Trophoblast cell (in vitro differentiated cells and primary cell): ENCODE measurements around the gene CXorf38.
"Not testable (repeated sequence)": the region's sequence is repeated elsewhere in the genome, so short reads cannot be mapped to it uniquely, and the experiment has no call there.

Source experiments
- DNase-seq, 2 donors: peaks; one replicate each; pipeline ENCODE4 v3.0.0-alpha.2; 2016
- H2AFZ ChIP-seq: 2 replicates; pipeline ENCODE4 v1.6.1; 2013; ENCODE audit warnings: low read length, moderate library complexity, mild to moderate bottlenecking; ENCODE audit not compliant: insufficient read depth, poor library complexity
- H2AK5ac ChIP-seq: 2 replicates; pipeline ENCODE4 v1.6.1; 2013; ENCODE audit warnings: mild to moderate bottlenecking, low read length
- H2BK120ac ChIP-seq: 2 replicates; pipeline ENCODE4 v1.6.1; 2013; ENCODE audit warnings: low read length, mild to moderate bottlenecking, moderate library complexity; ENCODE audit not compliant: insufficient read depth, poor library complexity
- H2BK12ac ChIP-seq: 2 replicates; pipeline ENCODE4 v1.6.1; 2013; ENCODE audit warnings: mild to moderate bottlenecking, low read length, moderate library complexity
- H2BK5ac ChIP-seq: 2 replicates; pipeline ENCODE4 v1.6.1; 2013; ENCODE audit warnings: low read length, low read depth, moderate library complexity, mild to moderate bottlenecking; ENCODE audit not compliant: poor library complexity
- H3K14ac ChIP-seq: 2 replicates; pipeline ENCODE4 v1.6.1; 2013; ENCODE audit warnings: mild to moderate bottlenecking, low read length
- H3K18ac ChIP-seq: 2 replicates; pipeline ENCODE4 v1.6.1; 2013; ENCODE audit warnings: mild to moderate bottlenecking, low read length
- H3K23ac ChIP-seq: 2 replicates; pipeline ENCODE4 v1.6.1; 2013; ENCODE audit warnings: low read length
- H3K27ac ChIP-seq: 2 replicates; pipeline ENCODE4 v1.5.1; 2013; ENCODE audit warnings: low read depth, mild to moderate bottlenecking, inconsistent platforms, low read length, moderate library complexity
- H3K27me3 ChIP-seq: 2 replicates; pipeline ENCODE4 v1.6.1; 2013; ENCODE audit warnings: inconsistent platforms, mild to moderate bottlenecking, low read length, moderate library complexity; ENCODE audit not compliant: insufficient read depth
- H3K36me3 ChIP-seq, 2 experiments: 1 replicate in 1 of 2; 2 replicates in 1 of 2; pipeline ENCODE4 v1.6.1; 2013; ENCODE audit warnings: low read length in 2 of 2, mild to moderate bottlenecking in 2 of 2, moderate library complexity in 1 of 2; ENCODE audit not compliant: insufficient read depth in 2 of 2, control insufficient read depth in 1 of 2
- H3K4ac ChIP-seq: 2 replicates; pipeline ENCODE4 v1.6.1; 2013; ENCODE audit warnings: low read depth, mild to moderate bottlenecking, low read length, moderate library complexity
- H3K4me1 ChIP-seq, 2 experiments: 1 replicate in 1 of 2; 2 replicates in 1 of 2; pipeline ENCODE4 v1.6.1; 2013; ENCODE audit warnings: low read length in 2 of 2, mild to moderate bottlenecking in 2 of 2, moderate library complexity in 1 of 2; ENCODE audit not compliant: insufficient read depth in 2 of 2, control insufficient read depth in 1 of 2
- H3K4me2 ChIP-seq: 2 replicates; pipeline ENCODE4 v1.6.1; 2013; ENCODE audit warnings: inconsistent platforms, mild to moderate bottlenecking, low read length, moderate library complexity
- H3K4me3 ChIP-seq: 2 replicates; pipeline ENCODE4 v1.5.1; 2013; ENCODE audit warnings: mild to moderate bottlenecking, low read depth, low read length, inconsistent platforms
- H3K79me1 ChIP-seq: one replicate; pipeline ENCODE4 v1.6.1; 2013; ENCODE audit warnings: low read length
- H3K79me2 ChIP-seq: 2 replicates; pipeline ENCODE4 v1.6.1; 2013; ENCODE audit warnings: low read length, mild to moderate bottlenecking; ENCODE audit not compliant: control insufficient read depth, insufficient read depth, poor library complexity
- H3K9ac ChIP-seq: 2 replicates; pipeline ENCODE4 v1.6.1; 2013; ENCODE audit warnings: mild to moderate bottlenecking, low read length
- H3K9me3 ChIP-seq: 2 replicates; pipeline ENCODE4 v1.6.1; 2013; ENCODE audit warnings: low read depth, mild to moderate bottlenecking, control low read depth, inconsistent platforms, low read length; ENCODE audit not compliant: insufficient read depth
- H4K12ac ChIP-seq: 2 replicates; pipeline ENCODE4 v1.6.1; 2013; ENCODE audit warnings: low read depth, mild to moderate bottlenecking, low read length, moderate library complexity
- H4K8ac ChIP-seq: 2 replicates; pipeline ENCODE4 v1.6.1; 2013; ENCODE audit warnings: low read depth, mild to moderate bottlenecking, low read length, moderate library complexity
- H4K91ac ChIP-seq: one replicate; pipeline ENCODE4 v1.6.1; 2013; ENCODE audit warnings: low read depth, mild to moderate bottlenecking, low read length, moderate library complexity
- WGBS: extraction: QIAGEN DNeasy Blood & Tissue Kit; methylation state at CpG from one replicate; pipeline ENCODE4 v1.1.7; 2013; ENCODE audit warnings: missing lambda C conversion rate; ENCODE audit not compliant: insufficient read length, insufficient coverage; ENCODE audit errors: extremely low coverage; 5-methylcytosine and 5-hydroxymethylcytosine counted together

CXorf38 gene

GRCh38 chrX:40607381-40607780 lies 40.0 kb downstream of the CXorf38 start:
- Histone ChIP-seq H3K27me3 (no peaks in the 10 kb centered on the region), H3K9ac (no peak overlapping the region), H3K4me2 (no peak overlapping the region), H3K18ac (no peak overlapping the region), H3K4me3 (no peak overlapping the region), H3K36me3 (peaks cover 2% of the 10 kb centered on the region in 2 experiments), H4K91ac (no peak overlapping the region), H2AK5ac (no peak overlapping the region), H2AFZ (no peak overlapping the region), H2BK12ac (no peak overlapping the region), H2BK5ac (no peak overlapping the region), H3K27ac (no peak overlapping the region), H3K79me2 (no peaks in the 10 kb centered on the region), H3K4me1 (no peaks in the 10 kb centered on the region), H4K12ac (no peak overlapping the region), H3K79me1 (no peaks in the 10 kb centered on the region), H4K8ac (no peak overlapping the region), H3K9me3 (no peaks in the 10 kb centered on the region), H3K14ac (no peak overlapping the region), H3K23ac (no peak overlapping the region), H2BK120ac (no peak overlapping the region), H3K4ac (no peak overlapping the region)
- no CpG with 5 or more reads among the region's 3 CpGs for WGBS
- no peak for DNase-seq

GRCh38 chrX:40603446-40603845 lies 43.9 kb downstream of the CXorf38 start:
- H3K36me3 ChIP-seq: peaks cover 2 to 8% of the 10 kb centered on the region in 2 experiments
- no peak for DNase-seq
- no peak overlapping the region for H3K4ac ChIP-seq
- H3K18ac ChIP-seq: no peak overlapping the region
- no peak overlapping the region for H2BK5ac ChIP-seq
- no peak overlapping the region for H4K91ac ChIP-seq
- H3K4me2 ChIP-seq: no peak overlapping the region
- H3K79me2 ChIP-seq: no peaks in the 10 kb centered on the region
- no peak overlapping the region for H2AFZ ChIP-seq
- H3K23ac ChIP-seq: no peak overlapping the region
- H3K4me3 ChIP-seq: no peak overlapping the region
- no peaks in the 10 kb centered on the region for H3K79me1 ChIP-seq
- no peak overlapping the region for H3K14ac ChIP-seq
- no peak overlapping the region for H2AK5ac ChIP-seq
- no peak overlapping the region for H2BK12ac ChIP-seq
- H3K9me3 ChIP-seq: no peaks in the 10 kb centered on the region
- no peak overlapping the region for H4K8ac ChIP-seq
- H3K27me3 ChIP-seq: no peaks in the 10 kb centered on the region
- no CpG with 5 or more reads among the region's 6 CpGs for WGBS
- H4K12ac ChIP-seq: no peak overlapping the region
- no peak overlapping the region for H3K27ac ChIP-seq
- no peaks in the 10 kb centered on the region for H3K4me1 ChIP-seq
- no peak overlapping the region for H2BK120ac ChIP-seq
- H3K9ac ChIP-seq: no peak overlapping the region

- H4K8ac ChIP-seq, H3K23ac ChIP-seq, H2AFZ ChIP-seq, H3K9me3 ChIP-seq, H3K18ac ChIP-seq, H2BK120ac ChIP-seq, H2BK12ac ChIP-seq, H3K4me1 ChIP-seq, H4K12ac ChIP-seq, H3K79me2 ChIP-seq, H3K9ac ChIP-seq, H3K14ac ChIP-seq, H2BK5ac ChIP-seq, DNase-seq, H4K91ac ChIP-seq, H3K4me3 ChIP-seq, H3K27ac ChIP-seq, H2AK5ac ChIP-seq, H3K79me1 ChIP-seq, H3K36me3 ChIP-seq, H3K4ac ChIP-seq, H3K4me2 ChIP-seq, H3K27me3 ChIP-seq: not testable (repeated sequence)
- no CpG with 5 or more reads among the region's 6 CpGs for WGBS
Measured at GRCh38 chrX:40589616-40590321, 57.6 kb downstream of the CXorf38 start.

- not testable (repeated sequence) for H3K4ac ChIP-seq, H2BK5ac ChIP-seq, H3K79me1 ChIP-seq, H4K91ac ChIP-seq, H3K4me2 ChIP-seq, H2AK5ac ChIP-seq, H4K12ac ChIP-seq, H4K8ac ChIP-seq, H3K36me3 ChIP-seq, H3K23ac ChIP-seq, H2BK12ac ChIP-seq, H3K4me3 ChIP-seq, H3K9ac ChIP-seq, H3K79me2 ChIP-seq, H2AFZ ChIP-seq, H2BK120ac ChIP-seq, DNase-seq, H3K9me3 ChIP-seq, H3K27ac ChIP-seq, H3K4me1 ChIP-seq, H3K18ac ChIP-seq, H3K27me3 ChIP-seq, H3K14ac ChIP-seq
- WGBS: no CpG with 5 or more reads among the region's 1 CpG
Measured at GRCh38 chrX:40587623-40588022, 59.7 kb downstream of the CXorf38 start.
